PFSK-1 (cell line): ENCODE data around the gene VWA5B1.

ENCODE experiments used
- FOXP2 ChIP-seq: optimal IDR thresholded peaks from 2 replicates; pipeline ENCODE3; 2011; ENCODE audit warnings: borderline replicate concordance, control low read depth, inconsistent platforms; ENCODE audit not compliant: insufficient read depth; ENCODE audit errors: extremely low read length, extremely low read depth
- POLR2AphosphoS5 ChIP-seq: IDR thresholded peaks from 2 replicates; pipeline ENCODE4 v1.6.1; 2012; ENCODE audit warnings: low read depth, mild to moderate bottlenecking, control low read depth, low read length, moderate library complexity
- SIN3A ChIP-seq: IDR thresholded peaks from 2 replicates; pipeline ENCODE4 v1.6.1; 2012; ENCODE audit warnings: mild to moderate bottlenecking, low read length, moderate library complexity, borderline replicate concordance; ENCODE audit not compliant: insufficient read depth
- TAF1 ChIP-seq: IDR thresholded peaks from 2 replicates; pipeline ENCODE4 v1.6.1; 2012; ENCODE audit warnings: low read length, control low read depth, borderline replicate concordance; ENCODE audit not compliant: insufficient read depth
- TF ChIP-seq, protein P1 (sequence below), 2 experiments: IDR thresholded peaks; 2 replicates each; pipeline versions ENCODE4 v1.6.1 to v1.8.0; 2011 to 2012; ENCODE audit warnings: low read depth in 2 of 2, low read length in 2 of 2, control low read depth in 1 of 2, inconsistent platforms in 1 of 2, mild to moderate bottlenecking in 1 of 2, moderate library complexity in 1 of 2; ENCODE audit not compliant: insufficient read depth in 1 of 2

VWA5B1 gene

DNA sequence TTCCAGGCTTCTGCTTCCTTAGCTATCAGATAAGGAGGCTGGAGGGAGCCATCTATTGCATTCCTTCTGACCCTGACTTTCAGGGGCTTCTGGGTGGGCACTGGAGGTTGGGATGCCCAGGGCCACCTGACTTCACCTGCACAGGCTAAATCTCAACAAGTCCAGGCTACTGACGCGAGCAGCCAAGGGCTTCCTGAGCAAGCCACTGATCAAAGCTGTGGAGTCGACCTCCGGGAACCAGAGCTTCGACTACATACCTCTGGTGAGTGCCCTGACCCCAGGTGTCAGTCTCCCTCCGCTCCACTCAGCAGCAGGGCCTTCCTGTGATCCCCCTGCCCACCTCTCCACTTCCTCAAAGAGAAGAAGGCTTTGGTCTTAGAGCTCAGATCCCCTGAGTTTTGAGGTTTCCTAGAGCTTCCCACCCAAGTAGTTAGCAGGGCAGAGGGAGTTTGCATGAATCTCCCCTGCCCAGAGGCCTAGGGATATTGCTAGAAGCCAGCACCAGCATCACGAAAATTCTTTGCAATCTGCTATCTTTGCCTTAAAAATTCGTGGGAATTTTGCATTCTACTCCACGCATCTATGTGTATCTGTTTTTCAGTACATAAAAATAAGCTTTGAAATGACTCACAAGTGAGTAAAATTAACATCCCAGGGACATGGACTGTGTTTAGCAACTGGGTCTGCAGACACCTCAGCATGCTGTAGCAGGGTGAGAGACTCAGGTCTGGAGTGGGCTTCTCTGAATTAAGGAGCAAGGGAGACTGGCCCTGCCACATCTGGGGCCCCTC lies 61.4 kb downstream of the VWA5B1 start:
- TF ChIP-seq TAF1, result no peak
- TF ChIP-seq SIN3A, result no peak
- TF ChIP-seq POLR2AphosphoS5, result no peak

DNA sequence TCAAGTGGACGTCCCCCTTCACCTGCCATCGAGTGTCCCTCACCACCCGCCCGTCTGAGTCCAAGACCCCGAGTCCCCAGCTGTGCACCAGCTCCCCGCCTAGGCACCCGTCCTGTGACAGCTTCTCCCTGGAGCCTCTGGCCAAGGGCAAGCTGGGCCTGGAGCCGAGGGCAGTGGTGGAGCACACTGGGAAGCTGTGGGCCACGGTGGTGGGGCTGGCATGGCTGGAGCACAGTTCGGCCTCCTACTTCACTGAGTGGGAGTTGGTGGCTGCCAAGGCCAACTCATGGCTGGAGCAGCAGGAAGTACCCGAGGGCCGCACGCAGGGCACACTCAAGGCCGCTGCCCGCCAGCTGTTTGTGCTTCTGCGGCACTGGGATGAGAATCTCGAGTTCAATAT lies 63.2 kb downstream of the VWA5B1 start:
- TF ChIP-seq SIN3A, result no peak
- TF ChIP-seq, protein P1, sequence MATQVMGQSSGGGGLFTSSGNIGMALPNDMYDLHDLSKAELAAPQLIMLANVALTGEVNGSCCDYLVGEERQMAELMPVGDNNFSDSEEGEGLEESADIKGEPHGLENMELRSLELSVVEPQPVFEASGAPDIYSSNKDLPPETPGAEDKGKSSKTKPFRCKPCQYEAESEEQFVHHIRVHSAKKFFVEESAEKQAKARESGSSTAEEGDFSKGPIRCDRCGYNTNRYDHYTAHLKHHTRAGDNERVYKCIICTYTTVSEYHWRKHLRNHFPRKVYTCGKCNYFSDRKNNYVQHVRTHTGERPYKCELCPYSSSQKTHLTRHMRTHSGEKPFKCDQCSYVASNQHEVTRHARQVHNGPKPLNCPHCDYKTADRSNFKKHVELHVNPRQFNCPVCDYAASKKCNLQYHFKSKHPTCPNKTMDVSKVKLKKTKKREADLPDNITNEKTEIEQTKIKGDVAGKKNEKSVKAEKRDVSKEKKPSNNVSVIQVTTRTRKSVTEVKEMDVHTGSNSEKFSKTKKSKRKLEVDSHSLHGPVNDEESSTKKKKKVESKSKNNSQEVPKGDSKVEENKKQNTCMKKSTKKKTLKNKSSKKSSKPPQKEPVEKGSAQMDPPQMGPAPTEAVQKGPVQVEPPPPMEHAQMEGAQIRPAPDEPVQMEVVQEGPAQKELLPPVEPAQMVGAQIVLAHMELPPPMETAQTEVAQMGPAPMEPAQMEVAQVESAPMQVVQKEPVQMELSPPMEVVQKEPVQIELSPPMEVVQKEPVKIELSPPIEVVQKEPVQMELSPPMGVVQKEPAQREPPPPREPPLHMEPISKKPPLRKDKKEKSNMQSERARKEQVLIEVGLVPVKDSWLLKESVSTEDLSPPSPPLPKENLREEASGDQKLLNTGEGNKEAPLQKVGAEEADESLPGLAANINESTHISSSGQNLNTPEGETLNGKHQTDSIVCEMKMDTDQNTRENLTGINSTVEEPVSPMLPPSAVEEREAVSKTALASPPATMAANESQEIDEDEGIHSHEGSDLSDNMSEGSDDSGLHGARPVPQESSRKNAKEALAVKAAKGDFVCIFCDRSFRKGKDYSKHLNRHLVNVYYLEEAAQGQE (IDR thresholded peaks at IDR 0.05; ENCODE audit: insufficient read depth in 1 of 2, low read depth in 2 of 2, low read length in 2 of 2), result no peak

DNA sequence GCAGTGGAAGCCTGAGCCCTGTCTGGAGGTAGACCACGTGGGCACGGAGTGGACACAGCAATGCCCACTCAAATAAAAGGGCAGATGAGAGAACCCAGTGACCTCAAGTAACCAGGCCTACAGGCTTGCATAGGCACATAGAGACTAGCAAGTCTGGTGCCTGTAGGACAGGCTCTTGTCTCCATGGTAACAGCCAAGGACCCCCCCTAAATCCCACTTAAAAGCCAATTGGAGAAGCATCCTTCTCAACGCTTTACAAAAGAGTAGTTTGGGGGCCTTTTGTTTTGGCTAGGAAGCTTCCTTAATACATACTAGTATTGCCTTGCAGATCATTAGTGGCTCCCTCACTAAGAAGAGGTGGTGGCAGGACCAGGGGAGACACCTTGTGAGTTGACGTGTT lies 63.9 kb downstream of the VWA5B1 start:
- TF ChIP-seq TAF1 (no peak), SIN3A (no peak), FOXP2 (no peak), POLR2AphosphoS5 (no peak)
- TF ChIP-seq, protein P1 (IDR thresholded peaks at IDR 0.05; ENCODE audit: insufficient read depth in 1 of 2, low read depth in 2 of 2, low read length in 2 of 2), result no peak

DNA sequence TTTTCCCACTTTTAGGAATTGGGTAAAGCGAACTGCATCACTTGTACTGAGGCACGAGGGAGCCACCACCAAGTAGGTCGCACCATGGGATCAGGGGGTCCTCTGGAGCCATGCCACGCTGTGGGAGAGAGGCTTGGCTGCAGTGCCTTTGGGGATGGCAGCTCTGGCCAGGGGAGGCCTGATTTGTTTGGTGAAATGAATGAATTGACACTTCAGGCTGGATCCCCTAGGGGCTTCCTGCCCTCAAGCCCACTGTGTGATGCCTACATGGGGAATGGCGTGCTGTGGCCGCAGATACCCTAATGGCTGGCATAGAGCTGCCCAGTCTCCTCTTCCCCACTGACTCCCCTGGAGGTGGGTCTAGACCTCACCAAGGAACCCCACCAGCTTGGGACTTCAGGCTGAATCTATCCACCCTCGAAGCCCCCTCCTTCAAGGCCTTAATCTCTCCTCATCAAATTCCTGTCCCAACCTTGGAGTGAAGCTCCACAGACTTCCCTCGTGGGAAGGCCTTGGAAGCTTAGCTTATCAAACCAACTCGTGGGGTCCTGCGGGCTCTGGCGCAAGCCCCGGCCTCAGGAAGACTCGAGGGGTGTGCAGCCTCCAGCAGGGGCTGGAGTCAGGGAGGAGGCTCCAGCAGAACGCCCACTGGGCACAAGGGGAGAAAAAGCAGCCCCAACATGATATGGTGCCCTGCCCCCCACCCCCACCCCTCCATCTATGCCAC lies 64.6 kb downstream of the VWA5B1 start:
- TF ChIP-seq FOXP2, result no peak
- no peak for TF ChIP-seq POLR2AphosphoS5
- TF ChIP-seq TAF1, result no peak
- no peak for TF ChIP-seq SIN3A
- TF ChIP-seq, protein P1 (IDR thresholded peaks at IDR 0.05; ENCODE audit: insufficient read depth in 1 of 2, low read depth in 2 of 2, low read length in 2 of 2), result no peak

DNA sequence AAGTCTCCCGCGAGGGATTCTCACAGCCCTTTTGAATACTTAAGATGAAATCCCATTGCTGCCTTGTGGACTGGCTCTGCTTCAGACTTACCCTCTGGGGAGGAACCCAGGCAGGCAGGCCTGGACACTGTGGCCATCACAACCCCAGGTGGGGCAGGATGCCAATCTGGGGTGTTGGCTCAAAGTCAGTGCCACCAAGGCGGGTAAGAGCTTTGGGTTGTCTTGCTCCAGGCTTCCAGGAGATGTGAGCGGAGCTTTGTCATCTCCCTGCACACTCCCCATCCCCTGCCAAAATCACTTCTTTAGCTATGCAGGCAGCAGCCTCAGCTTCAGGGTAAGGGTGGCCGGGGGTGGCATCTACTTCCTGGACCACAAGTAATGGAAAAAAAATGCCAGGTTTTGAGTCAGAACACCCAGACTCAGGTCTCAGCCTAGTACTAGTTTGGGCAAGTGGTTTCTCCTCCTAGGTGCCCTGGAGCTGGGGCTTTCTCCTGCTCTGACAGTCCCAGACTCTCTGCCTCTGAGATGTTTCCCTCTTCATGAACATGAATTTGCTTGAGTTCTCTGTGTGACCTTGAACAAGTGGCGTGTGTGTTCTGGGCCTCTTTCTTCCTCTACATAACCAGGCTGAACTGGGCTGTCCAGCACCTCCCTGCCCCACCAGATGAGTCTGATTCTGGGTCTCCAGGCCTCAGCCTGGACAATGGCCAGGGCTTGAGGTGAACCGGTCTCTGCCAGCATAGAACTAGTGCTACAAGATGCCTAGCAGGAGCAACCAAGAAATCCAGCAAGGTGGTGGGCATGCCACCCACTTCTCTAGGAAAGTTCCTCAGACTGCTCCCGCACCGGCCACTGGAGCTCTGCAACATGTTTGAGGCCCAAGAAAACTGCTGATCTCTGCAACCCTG lies 65.4 kb downstream of the VWA5B1 start:
- no peak for TF ChIP-seq SIN3A
- no peak for TF ChIP-seq TAF1
- TF ChIP-seq, protein P1 (IDR thresholded peaks at IDR 0.05; ENCODE audit: insufficient read depth in 1 of 2, low read depth in 2 of 2, low read length in 2 of 2), result no peak
- TF ChIP-seq FOXP2, result no peak
- TF ChIP-seq POLR2AphosphoS5, result no peak
